Epithelial cell of esophagus (primary cell): ENCODE results near the gene GTPBP6.
A peak's percentile ranks its signal among the peaks of the same experiment; 100 is the strongest.
"Not testable (repeated sequence)": the region's sequence is repeated elsewhere in the genome, so short reads cannot be mapped to it uniquely, and the experiment has no call there.

ENCODE experiments used
- DNase-seq: peaks from one replicate; pipeline ENCODE4 v3.0.0; 2010; ENCODE audit warnings: low read depth
- H3K4me3 ChIP-seq: 2 replicates; pipeline ENCODE4 v1.5.1; 2011; ENCODE audit warnings: mild to moderate bottlenecking, low read length, control low read depth
- CTCF ChIP-seq: IDR thresholded peaks from 2 replicates; pipeline ENCODE4 v1.5.1; 2011; ENCODE audit warnings: low read depth, mild to moderate bottlenecking, low read length, control low read depth, inconsistent platforms; ENCODE audit not compliant: insufficient read depth; ENCODE audit errors: missing control alignments

GTPBP6 gene

GRCh38 chrX:333611-334311 is 15.2 kb upstream of the GTPBP6 start:
- no peak for TF ChIP-seq CTCF
- no peak for DNase-seq
- H3K4me3 ChIP-seq, result no peak overlapping the region

GRCh38 chrX:332916-333610 is 14.5 kb upstream of the GTPBP6 start:
- TF ChIP-seq CTCF, result no peak
- no peak for DNase-seq

GRCh38 chrX:332496-332860 is 13.9 kb upstream of the GTPBP6 start:
- TF ChIP-seq CTCF, result no peak
- no peak overlapping the region for H3K4me3 ChIP-seq
- no peak for DNase-seq

More at GRCh38 chrX:332916-333610, 14.5 kb upstream of the GTPBP6 start:
- H3K4me3 ChIP-seq, result no peak overlapping the region

- DNase-seq, result no peak
- no peak for TF ChIP-seq CTCF
- H3K4me3 ChIP-seq, result no peak overlapping the region
These were observed 13.4 kb upstream of the GTPBP6 start for GRCh38 chrX:331825-332495.

GRCh38 chrX:331151-331824 is 12.7 kb upstream of the GTPBP6 start:
- TF ChIP-seq CTCF, result no peak
- no peak overlapping the region for H3K4me3 ChIP-seq
- DNase-seq, result peak; percentile 25

GRCh38 chrX:330726-331150 is 12.1 kb upstream of the GTPBP6 start:
- TF ChIP-seq CTCF, result no peak
- DNase-seq, result no peak
- H3K4me3 ChIP-seq, result no peak overlapping the region

GRCh38 chrX:330141-330725 is 11.6 kb upstream of the GTPBP6 start:
- H3K4me3 ChIP-seq, DNase-seq: not testable (repeated sequence)
